B cell (primary cell): Measurements from ENCODE around the gene ZNF827.

ENCODE experiments used
- EZH2 ChIP-seq: IDR thresholded peaks from 2 replicates; pipeline ENCODE4 v1.6.1; 2012; ENCODE audit warnings: borderline replicate concordance, low read depth, mild to moderate bottlenecking, moderate library complexity, low read length; ENCODE audit not compliant: insufficient read depth, poor library complexity, severe bottlenecking
- TF ChIP-seq, protein P1 (sequence below): fragments of 200-600 bp; IDR thresholded peaks from one replicate; pipeline ENCODE4 v1.8.0; 2022; ENCODE audit warnings: antibody characterized with exemption, mild to moderate bottlenecking

DNA sequence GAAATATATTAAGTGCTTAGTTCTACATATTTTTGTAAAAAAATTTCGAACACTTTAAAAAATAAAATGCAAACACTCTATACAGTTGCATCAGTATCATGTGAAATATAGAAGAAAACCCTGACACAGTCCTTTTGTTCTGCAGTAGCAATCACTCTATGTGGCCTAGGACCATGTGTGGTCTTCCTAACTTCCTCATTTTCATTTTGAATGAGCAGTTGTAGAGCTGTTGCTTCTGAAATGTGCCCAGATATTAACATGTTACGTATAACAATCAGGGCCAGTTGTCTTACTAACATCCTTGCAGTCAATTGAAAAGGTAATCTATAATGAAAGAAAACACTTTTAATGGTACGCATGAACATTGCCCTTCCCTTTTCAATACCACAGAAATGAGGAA is 107.9 kb downstream of the ZNF827 start:
- TF ChIP-seq, protein P1, sequence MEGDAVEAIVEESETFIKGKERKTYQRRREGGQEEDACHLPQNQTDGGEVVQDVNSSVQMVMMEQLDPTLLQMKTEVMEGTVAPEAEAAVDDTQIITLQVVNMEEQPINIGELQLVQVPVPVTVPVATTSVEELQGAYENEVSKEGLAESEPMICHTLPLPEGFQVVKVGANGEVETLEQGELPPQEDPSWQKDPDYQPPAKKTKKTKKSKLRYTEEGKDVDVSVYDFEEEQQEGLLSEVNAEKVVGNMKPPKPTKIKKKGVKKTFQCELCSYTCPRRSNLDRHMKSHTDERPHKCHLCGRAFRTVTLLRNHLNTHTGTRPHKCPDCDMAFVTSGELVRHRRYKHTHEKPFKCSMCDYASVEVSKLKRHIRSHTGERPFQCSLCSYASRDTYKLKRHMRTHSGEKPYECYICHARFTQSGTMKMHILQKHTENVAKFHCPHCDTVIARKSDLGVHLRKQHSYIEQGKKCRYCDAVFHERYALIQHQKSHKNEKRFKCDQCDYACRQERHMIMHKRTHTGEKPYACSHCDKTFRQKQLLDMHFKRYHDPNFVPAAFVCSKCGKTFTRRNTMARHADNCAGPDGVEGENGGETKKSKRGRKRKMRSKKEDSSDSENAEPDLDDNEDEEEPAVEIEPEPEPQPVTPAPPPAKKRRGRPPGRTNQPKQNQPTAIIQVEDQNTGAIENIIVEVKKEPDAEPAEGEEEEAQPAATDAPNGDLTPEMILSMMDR: no peak
- TF ChIP-seq EZH2: no peak
